Body of pancreas (tissue), 4 donors: Measurements from ENCODE around the gene MTCH1. TPM values are rescaled to one million over a fixed set of nuclear protein-coding genes. Genes with fewer than 3 reads are reported as not detected.

Experiments
- ATAC-seq: fragments of 150-250 bp; one replicate; pipeline ENCODE4 v1.9.1; 2016
- DNase-seq, 4 donors: peaks; one replicate each; pipeline ENCODE4 v3.0.0-alpha.2; 2019
- H3K27ac ChIP-seq, 4 donors: fragments of 200-600 bp; sonication (generic); 1 replicate in 3 of 4; 2 replicates in 1 of 4; pipeline versions ENCODE4 v1.5.1 to v1.6.1; 2016 to 2019; ENCODE audit warnings: mild to moderate bottlenecking in 1 of 4, mixed read lengths in 1 of 4, moderate library complexity in 1 of 4
- H3K27me3 ChIP-seq, 2 donors: fragments of 200-600 bp; sonication (generic); one replicate each; pipeline ENCODE4 v1.6.0; 2016; ENCODE audit warnings: mild to moderate bottlenecking in 1 of 2
- H3K36me3 ChIP-seq, 2 donors: fragments of 200-600 bp; sonication (generic); replicated peaks in 1 of 2; 2 replicates each; pipeline ENCODE4 v1.5.1; 2016; ENCODE audit warnings: low read depth in 2 of 2; ENCODE audit not compliant: insufficient read depth in 1 of 2
- H3K4me1 ChIP-seq: fragments of 200-600 bp; sonication (generic); one replicate; pipeline ENCODE4 v1.6.0; 2016
- H3K4me3 ChIP-seq, 2 donors: fragments of 200-600 bp; sonication (generic); 1 replicate in 1 of 2; 2 replicates in 1 of 2; pipeline ENCODE4 v1.5.1; 2016 to 2019
- H3K9me3 ChIP-seq, 3 donors: fragments of 200-600 bp; sonication (generic); 1 replicate in 2 of 3; 2 replicates in 1 of 3; pipeline ENCODE4 v1.5.1; 2016
- CTCF ChIP-seq, 7 experiments: fragments of 450-650 bp in 4 of 7; fragments of 200-600 bp in 3 of 7; sonication (generic) in 3 of 7; IDR thresholded peaks; one replicate each; pipeline ENCODE4 v1.5.1; 2016 to 2019; ENCODE audit warnings: antibody characterized with exemption in 7 of 7
- POLR2A ChIP-seq, 3 donors: fragments of 450-650 bp; IDR thresholded peaks; one replicate each; pipeline ENCODE4 v1.6.1; 2016; ENCODE audit warnings: antibody characterized with exemption in 3 of 3, mild to moderate bottlenecking in 2 of 3
- WGBS, 2 donors: methylation state at CpG; one replicate each; pipeline ENCODE4 v1.1.5; 2017; 5-methylcytosine and 5-hydroxymethylcytosine counted together
- intact Hi-C: fragments of 100-400 bp; cut with DNase I; formaldehyde crosslinking; loops from one replicate; pipeline ENCODE4 v1.15.1; 2023
- total RNA-seq, 2 donors: library from RNA; depleted of rRNA; stranded (reverse); fragments of >200 nt; gene quantifications; one replicate each; pipeline ENCODE4 v1.1.0, GENCODE V29; 2016

The MTCH1 gene
- total RNA-seq, 2 donors from 2014 or later = 152 to 198 TPM

- Histone ChIP-seq H3K27ac (no peak overlapping the region), H3K9me3 (no peaks in the 10 kb centered on the region), H3K27me3 (no peaks in the 10 kb centered on the region), H3K36me3 (peaks cover 33 to 38% of the 10 kb centered on the region in 2 donors), H3K4me1 (peaks cover 13% of the 10 kb centered on the region), H3K4me3 (no peak overlapping the region)
- peak in 2 of 4 donors; percentile 33 to 49 for DNase-seq
- WGBS, 2 donors = 86 to 89% methylated on average over 13 to 16 of the region's 16 CpGs
- intact Hi-C loops = no loop called here
- no peak for ATAC-seq
- no peak for TF ChIP-seq POLR2A (IDR thresholded peaks at IDR 0.05)
- TF ChIP-seq CTCF (IDR thresholded peaks at IDR 0.05) = no peak
Measured at GRCh38 chr6:36968266-36968977, 17.6 kb downstream of the MTCH1 start.

GRCh38 chr6:36967757-36968156, 18.2 kb downstream of the MTCH1 start:
- H3K36me3 ChIP-seq = peaks cover 28 to 37% of the 10 kb centered on the region in 2 donors
- no peaks in the 10 kb centered on the region for H3K9me3 ChIP-seq
- TF ChIP-seq POLR2A (IDR thresholded peaks at IDR 0.05) (no peak), CTCF (IDR thresholded peaks at IDR 0.05) (no peak)
- no peak overlapping the region for H3K4me3 ChIP-seq
- H3K4me1 ChIP-seq = peaks cover 13% of the 10 kb centered on the region
- DNase-seq (no peak), ATAC-seq (no peak)
- H3K27me3 ChIP-seq = no peaks in the 10 kb centered on the region
- H3K27ac ChIP-seq = no peak overlapping the region
- intact Hi-C loops = no loop called here
- 82 to 93% methylated on average over 4 of the region's 4 CpGs for WGBS, 2 donors

GRCh38 chr6:36967301-36967700, 18.7 kb downstream of the MTCH1 start:
- ATAC-seq = no peak
- 84 to 89% methylated on average over 3 of the region's 3 CpGs for WGBS, 2 donors
- Histone ChIP-seq H3K27me3 (no peaks in the 10 kb centered on the region), H3K27ac (no peak overlapping the region), H3K36me3 (peaks cover 24 to 33% of the 10 kb centered on the region in 2 donors), H3K9me3 (no peaks in the 10 kb centered on the region), H3K4me1 (peaks cover 13% of the 10 kb centered on the region), H3K4me3 (no peak overlapping the region)
- intact Hi-C loops = no loop called here
- TF ChIP-seq CTCF (IDR thresholded peaks at IDR 0.05) = no peak
- no peak for TF ChIP-seq POLR2A (IDR thresholded peaks at IDR 0.05)
- DNase-seq = no peak

- Histone ChIP-seq H3K4me3 (no peak overlapping the region), H3K27me3 (no peaks in the 10 kb centered on the region), H3K27ac (no peak overlapping the region), H3K4me1 (peaks cover 11% of the 10 kb centered on the region), H3K36me3 (peaks cover 16% of the 10 kb centered on the region in 2 donors), H3K9me3 (no peaks in the 10 kb centered on the region)
- TF ChIP-seq POLR2A (IDR thresholded peaks at IDR 0.05) (no peak), CTCF (IDR thresholded peaks at IDR 0.05) (no peak)
- WGBS, 2 donors = 84 to 100% methylated on average over 2 to 4 of the region's 4 CpGs
- no peak for DNase-seq
- ATAC-seq = no peak
- intact Hi-C loops = no loop called here
Measured at GRCh38 chr6:36964908-36965307, 21.1 kb downstream of the MTCH1 start.

GRCh38 chr6:36964349-36964748, 21.6 kb downstream of the MTCH1 start:
- H3K4me3 ChIP-seq = no peak overlapping the region
- peaks cover 11 to 13% of the 10 kb centered on the region in 2 donors for H3K36me3 ChIP-seq
- WGBS, 2 donors = 79 to 89% methylated on average over 3 to 4 of the region's 6 CpGs
- no peak for DNase-seq
- TF ChIP-seq CTCF (IDR thresholded peaks at IDR 0.05) = no peak
- TF ChIP-seq POLR2A (IDR thresholded peaks at IDR 0.05) = no peak
- intact Hi-C loops = no loop called here
- H3K4me1 ChIP-seq = peaks cover 10% of the 10 kb centered on the region
- H3K9me3 ChIP-seq = no peaks in the 10 kb centered on the region
- H3K27ac ChIP-seq = no peak overlapping the region
- no peaks in the 10 kb centered on the region for H3K27me3 ChIP-seq
- no peak for ATAC-seq
